ENCODE measurements around the gene UBTF.

GRCh38 chr17:44170135-44170498 is 49.4 kb downstream of the UBTF start:
- no peak for TF ChIP-seq MYC (IDR thresholded peaks at IDR 0.05; ENCODE audit: low read depth, low read length)
- no peak for TF ChIP-seq POLR2A (IDR thresholded peaks at IDR 0.05; ENCODE audit: extremely low read depth, insufficient read length)

All from NB4 (cell line).